ENCODE data around the gene TECTA.
A peak's percentile ranks its signal among the peaks of the same experiment; 100 is the strongest.
"Not testable (repeated sequence)": the region's sequence is repeated elsewhere in the genome, so short reads cannot be mapped to it uniquely, and the experiment has no call there.

Gene TECTA

DNA sequence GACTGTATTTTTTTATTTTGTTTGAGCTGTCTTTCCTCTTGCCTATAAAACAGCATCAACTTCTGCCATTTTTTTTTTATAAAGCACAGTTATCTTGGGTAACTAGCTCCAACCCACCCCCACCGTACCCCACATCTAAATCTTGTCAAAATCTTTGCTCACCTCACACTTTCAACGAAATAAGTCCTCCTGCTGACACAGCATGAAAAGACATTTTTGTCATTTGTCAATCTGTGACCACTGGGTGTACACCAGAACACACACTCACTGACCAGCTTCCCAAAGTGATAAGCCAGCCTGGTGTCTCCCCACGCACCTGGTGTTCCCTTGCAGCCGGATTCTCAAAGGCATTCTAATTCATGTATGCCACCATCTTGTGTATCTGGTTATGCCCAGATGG lies 1.7 kb upstream of the TECTA start:
- no peak for DNase-seq

DNA sequence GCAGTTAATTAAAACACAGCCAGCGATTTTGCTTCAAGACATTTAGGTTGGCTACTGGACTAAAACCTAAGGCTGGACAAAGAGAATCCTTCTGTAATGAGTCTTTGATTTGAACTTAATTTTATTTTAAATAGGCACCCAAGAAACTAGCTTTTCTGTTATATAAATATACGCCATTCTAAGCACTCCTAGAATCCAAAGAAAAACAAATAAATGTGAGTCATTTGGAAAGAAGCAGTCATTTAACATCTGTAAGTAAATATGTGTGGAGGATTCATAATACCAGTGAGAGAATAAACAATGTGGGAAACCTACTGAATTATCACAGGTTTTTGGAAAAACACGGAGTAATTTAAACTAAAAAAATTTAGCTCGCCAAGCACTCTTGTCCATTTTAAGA lies 1.2 kb upstream of the TECTA start:
- DNase-seq: no peak

DNA sequence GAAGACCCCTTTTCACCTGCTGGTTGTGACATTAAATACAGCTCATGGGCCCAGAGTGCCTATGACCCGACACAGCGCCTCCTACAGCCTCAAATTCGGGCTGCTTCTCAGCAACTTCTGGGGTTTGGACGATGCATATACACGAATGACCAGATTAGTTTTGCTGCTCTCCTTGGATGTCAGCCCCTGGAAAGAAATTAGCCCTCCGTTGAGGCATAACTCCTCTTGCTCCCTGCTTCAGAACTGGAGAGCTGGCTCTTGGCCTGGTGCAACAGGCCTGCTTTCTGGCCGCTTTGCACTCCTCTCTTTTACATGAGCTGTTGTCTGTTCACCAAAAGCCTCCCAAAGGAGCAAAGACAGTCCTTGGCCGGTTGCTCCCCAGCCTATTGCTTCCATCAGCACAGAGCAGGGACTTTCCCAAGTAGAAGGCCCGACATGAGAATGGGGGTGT lies 3.3 kb downstream of the TECTA start:
- no peak for DNase-seq

DNA sequence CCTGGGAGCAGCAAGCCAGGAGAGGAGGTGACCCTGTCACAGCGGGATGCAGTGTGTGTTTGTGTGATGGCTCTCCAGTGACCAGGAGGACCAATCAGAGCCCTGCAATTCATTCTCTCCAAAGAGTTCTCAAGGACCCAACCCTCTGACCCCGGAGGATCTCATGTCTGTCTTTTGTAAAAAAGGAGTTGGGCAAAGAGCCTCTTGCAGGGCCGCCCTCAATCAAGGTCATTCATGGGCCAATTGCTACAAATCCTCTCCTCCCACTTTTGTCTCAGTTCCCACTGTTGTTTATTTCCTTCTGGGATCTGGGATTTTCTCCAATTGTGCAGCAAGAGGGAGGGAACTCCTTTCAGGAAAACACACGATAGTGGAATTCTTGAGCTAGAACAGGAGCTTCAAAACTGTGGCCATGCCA lies 4.0 kb downstream of the TECTA start:
- no peak for DNase-seq

DNA sequence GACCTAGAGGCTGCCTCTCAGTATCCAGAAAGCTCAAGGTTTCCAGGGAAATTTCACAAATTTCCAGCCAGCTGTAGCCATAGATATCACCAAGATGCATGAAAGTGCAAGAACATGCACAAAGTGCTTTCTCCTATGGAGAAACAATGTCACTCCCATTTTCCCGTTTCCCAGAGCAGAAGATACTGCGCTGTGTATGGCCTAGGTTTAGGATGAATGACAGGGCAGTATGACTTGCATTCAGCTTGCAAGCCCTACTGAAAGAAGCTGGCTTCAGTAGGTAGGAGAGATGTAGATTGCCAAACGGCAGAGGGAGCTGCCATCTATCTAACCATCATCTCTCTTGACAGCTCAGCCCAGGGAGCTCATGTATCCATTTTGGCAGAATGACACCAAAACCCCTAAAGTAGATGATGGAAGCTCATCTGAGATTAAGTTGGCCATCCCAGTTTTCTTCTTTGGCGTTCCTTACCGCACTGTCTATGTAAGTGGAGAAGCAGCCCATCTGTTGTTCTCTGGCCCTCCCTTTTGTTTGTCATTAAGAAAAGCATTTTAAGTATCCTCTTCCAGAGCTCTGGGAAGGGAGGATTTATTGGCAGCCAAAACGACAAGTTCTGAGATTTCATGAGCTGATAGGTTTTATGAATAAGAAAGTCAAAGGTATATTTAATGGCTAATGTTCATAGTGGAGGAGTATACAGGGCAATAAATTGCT lies 4.6 kb downstream of the TECTA start:
- no peak for DNase-seq

DNA sequence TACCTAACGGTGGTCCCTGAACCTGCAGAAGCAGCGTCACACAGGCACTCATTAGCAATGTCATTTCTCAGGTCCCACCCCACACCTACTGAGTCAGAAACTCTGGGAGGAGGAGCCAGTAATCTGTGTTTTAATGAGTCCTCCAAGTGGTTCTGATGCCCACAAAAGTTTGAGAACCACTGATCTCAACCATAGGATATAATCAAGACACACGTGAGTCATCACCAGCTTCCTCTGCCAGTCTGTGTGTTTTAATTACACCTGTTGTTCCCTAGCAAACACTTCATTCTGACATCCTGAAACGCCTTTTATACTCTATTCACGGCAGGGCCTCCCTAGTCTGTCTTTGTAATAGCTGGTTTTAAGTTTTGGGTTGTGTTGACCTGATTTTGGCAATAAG lies 5.8 kb downstream of the TECTA start:
- DNase-seq: no peak

DNA sequence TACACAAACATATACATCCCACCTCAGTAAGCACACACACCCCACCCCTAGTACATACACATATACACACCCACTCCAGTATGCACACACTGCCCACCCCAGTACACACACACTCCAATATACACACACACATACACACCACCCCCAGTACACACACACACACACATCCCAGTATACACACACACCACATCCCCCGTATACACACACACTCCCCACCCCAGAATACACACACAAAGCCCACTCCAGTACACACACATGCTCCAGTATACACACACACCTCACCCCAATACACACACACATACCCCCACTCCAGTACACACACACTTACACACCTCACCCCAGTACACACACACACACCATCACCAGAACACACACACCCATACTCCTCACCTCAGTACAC lies 7.4 kb downstream of the TECTA start:
- DNase-seq: no peak

DNA sequence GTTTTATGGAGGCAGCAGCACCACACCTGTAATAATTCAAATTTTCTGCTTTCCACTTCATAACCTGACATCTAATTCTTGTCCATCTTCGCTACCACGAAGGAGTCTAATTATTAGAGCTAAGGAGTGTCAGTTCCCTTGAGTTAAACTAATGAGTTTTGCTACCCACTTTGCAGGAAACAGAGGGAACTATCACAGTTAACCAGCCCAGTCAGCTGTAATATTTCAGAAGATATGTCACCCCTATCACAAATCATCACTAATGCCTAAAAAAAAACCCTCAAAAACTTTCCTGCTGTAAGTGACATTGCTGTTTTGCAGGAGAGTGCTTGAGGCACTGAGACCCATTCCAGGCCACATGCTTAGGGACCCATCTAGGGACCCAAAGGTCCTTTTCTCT lies 8.4 kb downstream of the TECTA start:
- DNase-seq: no peak

DNA sequence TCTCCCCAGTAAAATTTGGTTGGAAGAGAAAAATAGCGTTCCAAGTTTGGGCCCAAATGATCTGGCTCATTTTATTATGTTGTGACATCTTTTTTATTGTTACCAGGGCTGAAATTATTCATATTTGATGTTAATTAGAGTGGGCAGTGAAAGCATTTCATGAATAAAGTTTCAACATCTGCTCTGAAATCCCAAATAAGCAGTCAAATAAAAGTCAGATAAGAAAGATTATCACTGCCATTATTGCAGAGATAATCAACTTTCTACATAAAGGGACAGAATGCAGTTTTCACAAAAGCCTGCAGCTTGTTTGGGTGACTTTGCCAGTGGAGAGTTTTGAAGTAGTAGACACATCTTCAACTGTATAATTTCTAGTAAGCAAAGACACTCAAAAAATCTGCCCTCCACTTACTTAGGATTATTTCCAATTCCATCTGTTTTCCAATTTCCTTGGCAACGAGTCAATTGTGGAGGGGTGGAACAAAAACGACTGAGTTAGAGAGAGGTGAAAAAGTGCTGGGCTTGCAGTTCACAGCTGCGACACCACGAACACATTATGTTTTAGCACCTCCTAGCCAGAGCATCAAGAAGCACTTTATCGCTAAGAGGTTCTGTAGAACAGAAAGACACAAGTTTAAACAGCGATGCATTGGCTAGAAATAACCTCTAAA lies 9.0 kb downstream of the TECTA start:
- no peak for DNase-seq

DNA sequence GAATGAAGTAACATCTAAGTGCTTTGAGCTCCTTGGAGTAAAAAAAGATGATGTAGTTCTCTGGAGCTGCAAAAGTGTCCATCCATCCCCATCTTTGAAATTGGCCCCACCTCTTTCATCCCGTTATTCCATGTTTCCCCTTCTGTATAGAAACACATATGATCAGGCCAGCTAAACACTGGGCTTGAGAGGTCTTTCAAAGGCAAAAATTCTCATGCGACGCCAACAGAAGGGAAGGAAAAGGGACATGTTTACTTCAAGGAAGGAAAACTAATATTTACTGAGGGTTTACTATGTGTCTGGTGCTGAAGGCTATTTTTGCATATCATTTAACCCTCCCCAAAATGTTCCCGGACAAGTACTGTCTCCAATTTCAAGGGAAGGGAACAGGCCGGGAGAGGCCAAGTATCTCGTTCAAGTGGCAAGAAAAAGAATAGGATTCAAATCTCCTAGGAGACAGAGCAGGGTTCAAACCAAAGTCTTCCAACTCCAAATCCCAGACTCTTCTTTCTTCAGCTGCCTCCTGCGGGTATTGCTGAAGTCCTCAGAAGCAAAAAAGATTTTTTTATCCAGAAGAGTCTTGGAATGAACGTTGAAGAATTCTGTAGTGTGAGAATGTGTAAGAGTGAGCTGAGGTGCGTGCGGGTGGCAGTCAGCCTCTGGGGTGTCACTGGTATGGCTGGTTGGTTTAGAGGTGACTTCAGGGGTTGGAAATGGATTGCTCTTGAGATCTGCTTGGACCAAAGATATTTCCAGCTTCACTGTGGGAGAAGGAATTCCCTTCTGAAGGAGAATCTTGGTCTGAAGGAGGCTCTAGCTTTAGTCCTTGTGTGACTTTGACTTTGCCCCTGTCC lies 10.1 kb downstream of the TECTA start:
- no peak for DNase-seq

DNA sequence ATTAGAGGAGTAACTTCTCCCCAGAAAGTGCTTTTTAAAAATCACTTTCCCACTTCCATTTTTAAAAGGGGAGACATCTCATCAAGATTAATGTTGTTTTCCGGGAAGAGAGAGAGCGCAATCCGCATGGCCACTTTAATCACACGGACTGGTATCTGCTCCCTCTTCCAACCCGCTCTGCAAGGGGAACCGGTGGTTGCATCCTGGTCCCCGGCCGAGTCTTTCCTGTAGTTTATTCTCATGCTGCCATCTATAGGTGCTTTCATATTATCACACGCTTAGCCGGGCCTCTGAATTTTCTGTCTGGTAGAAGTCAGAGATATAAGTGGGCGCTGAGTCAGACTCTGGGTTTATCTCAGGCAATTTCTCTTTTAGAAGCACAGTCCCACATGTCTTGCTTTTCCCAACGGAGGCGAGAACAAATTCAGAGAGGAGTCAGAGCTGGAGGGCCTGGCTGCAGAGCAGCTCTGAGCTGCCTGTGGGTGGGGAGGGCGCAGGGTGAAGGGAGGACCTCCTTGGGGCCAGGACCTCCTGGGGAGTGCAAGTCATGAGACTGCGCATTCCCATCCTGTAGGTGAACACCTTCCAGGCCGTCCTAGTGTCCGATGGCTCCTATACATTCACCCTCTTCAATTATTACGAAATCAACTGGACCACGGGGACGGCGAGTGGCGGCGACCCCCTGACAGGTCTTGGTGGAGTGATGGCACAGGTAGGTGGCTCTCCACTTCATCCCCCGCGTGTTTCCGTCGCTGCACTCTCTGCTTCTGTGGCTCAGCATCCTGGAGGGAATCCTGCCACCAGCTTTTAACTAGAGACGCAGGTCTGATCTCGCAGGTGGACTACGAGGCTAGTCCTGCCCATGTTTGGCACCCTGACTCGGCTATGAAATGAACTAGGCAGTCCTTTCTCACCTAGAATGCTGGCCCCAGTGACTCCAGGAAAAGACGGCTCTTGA lies 11.7 kb downstream of the TECTA start:
- peak; percentile 8 for DNase-seq

DNA sequence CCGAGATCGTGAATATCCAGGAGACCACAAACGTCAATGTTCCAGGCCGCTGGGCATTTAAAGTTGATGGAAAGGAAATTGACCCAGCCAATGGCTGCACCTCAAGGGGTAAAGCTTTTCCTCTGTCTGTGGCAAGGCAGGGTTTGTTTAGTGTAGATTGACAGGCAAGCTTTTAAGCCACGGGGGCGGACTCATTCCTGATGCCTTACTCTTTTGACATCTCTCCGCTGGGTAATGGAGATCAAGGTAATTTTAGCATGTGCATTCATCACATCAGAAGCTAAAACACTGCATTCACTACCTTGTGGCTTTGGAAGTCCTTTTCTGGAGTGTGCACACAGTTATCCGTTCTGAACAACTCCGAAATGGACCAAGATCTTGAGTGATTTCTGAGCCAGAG lies 12.6 kb downstream of the TECTA start:
- no peak for DNase-seq

DNA sequence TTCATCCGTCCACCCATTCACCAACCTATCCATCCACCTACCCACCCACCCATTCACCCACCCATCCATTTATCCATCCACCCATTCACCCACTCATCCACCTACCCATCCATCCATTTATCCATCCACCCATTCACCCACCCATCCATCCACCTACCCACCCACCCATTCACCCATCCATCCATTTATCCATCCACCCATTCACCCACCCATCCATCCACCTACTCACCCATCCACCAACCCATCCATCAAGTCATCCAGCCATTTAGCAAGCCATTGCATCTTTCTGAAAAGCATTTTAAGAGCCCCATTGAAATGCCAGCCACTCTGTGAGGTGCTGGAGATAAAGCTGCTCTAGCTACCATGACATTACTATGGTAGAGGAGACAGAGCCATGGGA lies 14.0 kb downstream of the TECTA start:
- DNase-seq: not testable (repeated sequence)

DNA sequence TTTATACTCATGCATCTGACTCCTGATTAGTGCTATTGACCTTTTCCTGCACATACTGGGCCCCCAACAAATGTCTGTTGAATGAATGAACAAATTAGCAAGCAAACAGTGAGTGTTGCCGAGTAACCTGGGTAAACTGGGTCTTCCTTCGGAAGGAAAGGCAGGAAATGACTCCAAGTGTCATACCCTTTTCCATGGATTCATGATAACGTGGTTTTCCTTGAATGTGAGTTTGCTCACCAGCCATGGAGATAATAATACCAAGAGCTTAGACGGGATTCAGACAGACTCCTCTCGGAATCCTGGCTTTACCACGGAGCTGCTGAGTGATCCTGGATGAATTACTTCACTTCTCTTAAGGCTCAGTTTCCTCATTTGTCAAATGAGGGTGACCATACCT lies 16.7 kb downstream of the TECTA start:
- no peak for DNase-seq

DNA sequence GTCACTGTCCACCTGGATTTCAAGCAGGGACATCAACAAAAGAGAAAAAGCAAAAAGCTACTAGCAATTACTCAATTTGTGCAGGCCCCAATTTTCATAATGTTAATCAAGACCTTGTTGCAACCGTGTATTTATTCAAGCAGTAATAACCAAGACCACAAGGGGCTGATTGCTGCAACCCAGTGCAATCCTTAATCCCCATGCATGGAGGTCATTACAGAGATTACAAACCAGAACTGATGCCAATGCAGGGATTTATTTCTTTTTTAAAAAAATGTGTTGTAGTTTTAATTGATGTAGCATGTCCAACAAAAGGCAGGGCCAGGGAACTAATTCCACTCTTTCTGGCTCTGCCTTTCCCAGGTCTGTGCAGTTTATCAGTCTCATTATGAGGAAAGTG lies 18.4 kb downstream of the TECTA start:
- DNase-seq: no peak

DNA sequence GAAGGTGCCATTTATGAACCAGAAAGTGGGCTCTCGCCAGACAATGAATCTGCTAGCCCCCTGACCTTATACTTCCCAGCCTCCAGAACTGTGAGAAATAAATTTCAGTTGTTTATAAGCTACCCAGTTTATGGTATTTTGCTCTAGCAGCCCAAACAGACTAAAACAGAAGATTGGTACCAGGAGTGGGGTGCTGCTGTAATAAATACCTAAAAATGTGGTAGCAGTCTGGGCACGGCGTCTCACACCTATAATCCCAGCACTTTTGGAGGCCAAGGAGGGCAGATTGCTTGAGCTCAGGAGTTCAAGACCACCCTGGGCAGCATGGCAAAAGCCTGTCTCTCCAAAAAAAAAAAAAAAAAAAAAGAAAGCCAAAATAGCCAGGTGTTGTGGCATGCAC lies 21.3 kb downstream of the TECTA start:
- DNase-seq: no peak

DNA sequence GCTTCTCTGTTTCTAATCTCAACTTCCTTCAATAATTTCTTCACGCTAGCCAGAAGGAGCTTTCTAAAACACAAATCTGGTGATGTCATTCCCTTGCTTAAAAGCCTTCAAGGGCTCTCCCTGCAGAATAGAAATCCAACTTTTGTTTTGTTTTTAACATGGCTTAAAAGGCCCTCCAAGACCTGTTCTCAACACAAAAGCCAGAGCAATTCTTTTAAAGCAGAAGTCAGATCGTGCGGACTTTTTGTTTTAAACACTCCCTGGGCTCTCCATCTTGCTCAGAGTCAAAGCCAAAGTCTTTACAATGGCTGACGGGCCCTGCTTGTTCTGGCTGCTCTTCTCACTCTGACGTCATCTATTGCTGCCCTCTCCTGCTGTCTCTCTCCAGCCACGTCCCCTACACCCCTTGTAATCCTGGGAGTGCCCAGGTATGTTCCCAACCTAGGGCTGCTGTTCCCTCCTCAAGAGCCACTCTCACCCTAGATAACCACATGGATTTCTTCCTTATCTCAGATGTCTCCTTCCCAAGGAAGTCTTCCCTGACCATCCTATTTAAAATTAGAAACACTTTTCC lies 22.5 kb downstream of the TECTA start:
- no peak for DNase-seq

DNA sequence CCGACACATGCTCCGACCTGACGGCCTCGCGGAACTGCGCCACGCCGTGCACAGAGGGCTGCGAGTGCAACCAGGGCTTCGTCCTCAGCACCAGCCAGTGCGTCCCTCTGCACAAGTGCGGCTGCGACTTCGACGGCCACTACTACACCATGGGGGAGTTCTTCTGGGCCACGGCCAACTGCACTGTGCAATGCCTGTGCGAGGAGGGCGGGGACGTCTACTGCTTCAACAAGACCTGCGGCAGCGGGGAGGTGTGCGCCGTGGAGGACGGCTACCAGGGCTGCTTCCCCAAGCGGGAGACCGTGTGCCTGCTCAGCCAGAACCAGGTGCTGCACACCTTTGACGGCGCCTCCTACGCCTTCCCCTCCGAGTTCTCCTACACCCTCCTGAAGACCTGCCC lies 26.8 kb downstream of the TECTA start:
- DNase-seq: no peak

DNA sequence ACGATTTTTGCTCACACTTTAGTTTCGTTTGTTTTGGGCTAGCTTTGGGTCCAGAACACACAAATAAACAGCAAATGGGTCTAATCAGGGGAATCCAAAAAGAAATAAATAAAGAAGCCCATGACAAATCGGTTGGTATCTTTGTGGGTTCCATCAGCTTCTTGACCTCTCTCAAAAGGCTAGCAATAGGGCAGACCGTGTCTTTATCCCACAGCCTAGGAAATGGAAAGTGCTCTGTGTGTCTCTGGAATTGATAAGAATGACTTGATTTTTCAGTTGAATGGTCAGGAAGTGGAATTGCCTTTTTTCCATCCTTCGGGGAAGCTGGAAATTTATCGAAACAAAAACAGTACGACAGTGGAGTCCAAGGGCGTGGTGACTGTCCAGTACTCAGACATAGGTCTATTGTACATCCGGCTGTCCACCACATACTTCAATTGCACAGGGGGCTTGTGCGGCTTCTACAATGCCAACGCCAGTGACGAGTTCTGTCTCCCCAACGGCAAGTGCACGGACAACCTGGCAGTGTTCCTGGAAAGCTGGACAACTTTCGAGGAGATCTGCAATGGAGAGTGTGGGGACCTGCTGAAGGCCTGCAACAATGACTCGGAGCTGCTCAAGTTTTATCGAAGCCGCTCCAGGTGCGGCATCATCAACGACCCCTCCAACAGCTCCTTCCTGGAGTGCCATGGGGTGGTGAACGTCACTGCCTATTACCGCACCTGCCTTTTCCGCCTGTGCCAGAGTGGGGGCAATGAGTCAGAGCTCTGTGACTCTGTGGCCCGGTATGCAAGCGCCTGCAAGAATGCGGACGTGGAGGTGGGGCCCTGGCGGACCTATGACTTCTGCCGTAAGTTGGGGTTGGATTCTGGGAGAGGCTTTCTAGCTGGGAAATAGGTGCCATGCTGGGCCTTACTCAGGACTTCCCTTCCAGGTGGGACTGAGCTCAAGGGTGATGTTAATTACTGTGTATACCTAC lies 28.6 kb downstream of the TECTA start:
- DNase-seq: no peak

DNA sequence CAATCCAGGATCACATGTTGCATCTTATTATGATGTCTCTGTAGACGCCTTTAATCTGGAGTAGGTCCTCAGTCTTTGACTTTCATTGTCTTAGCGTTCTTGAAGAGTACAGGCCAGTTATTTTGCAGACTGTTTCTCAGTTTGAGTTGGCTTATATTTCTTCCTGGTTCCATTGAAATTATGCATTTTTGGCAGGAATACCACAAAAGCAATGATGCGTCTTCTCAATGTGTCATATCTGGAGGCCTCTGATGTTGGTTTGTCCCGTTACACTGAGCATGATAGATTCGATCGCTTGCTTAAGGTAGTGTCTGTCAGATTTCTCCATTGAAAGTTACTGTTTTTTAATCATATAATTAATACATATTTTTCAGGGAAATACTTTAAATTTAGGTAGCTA lies 30.6 kb downstream of the TECTA start:
- no peak for DNase-seq
